Mammary epithelial cell (primary cell): ENCODE measurements around the gene KCNJ5.

ENCODE experiments used
- CTCF ChIP-seq, 2 donors: IDR thresholded peaks in 1 of 2; conservative IDR thresholded peaks in 1 of 2; 2 replicates each; pipeline ENCODE4 v1.5.1; 2011 to 2012; ENCODE audit warnings: inconsistent platforms in 2 of 2, low read length in 2 of 2, mild to moderate bottlenecking in 2 of 2, control low read depth in 1 of 2, low read depth in 1 of 2; ENCODE audit not compliant: insufficient read depth in 1 of 2; ENCODE audit errors: extremely low read depth in 1 of 2
- EZH2 ChIP-seq: IDR thresholded peaks from 2 replicates; pipeline ENCODE4 v1.6.1; 2012; ENCODE audit warnings: low read length, inconsistent platforms, borderline replicate concordance

DNA sequence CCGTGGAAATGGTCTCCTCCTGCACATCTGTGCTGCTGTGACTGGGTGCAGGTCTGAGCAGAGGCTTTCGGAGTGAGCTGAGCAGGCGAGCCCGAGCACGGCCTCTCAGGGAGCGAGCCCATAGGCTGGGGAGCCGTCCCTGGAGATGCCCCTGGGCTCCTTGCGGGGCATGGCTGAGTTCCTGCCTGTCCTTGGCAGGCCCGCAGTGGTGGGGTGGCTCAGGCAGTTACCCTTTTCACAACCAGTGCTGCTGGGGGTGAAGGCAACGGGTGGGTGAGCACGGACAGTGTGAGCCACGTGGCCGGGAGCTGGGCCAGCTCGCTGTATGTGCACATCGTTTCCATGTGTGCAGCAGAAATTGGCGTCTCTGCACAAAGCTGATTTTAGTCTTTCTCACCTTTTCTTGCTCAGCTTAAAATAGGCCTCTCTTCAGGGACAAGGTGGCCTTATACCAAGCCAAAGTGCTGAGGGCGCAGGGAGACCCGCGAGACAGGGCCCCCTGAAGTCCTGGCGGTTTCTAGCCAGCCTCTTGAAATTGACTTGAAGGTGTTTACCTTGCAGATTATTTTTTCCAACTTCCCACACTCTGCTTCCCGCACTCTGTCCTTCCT is 51.8 kb downstream of the KCNJ5 start, which contains the start of gene TP53AIP1:
- TF ChIP-seq CTCF (conservative IDR thresholded peaks at IDR 0.05 in 1 of 2, IDR thresholded peaks at IDR 0.05 in 1 of 2; ENCODE audit: extremely low read depth in 1 of 2, insufficient read depth in 1 of 2, low read depth in 1 of 2, low read length in 2 of 2) (no peak), EZH2 (no peak)
